HUES48 (cell line): ENCODE measurements around the gene PXMP4.

Experiments used
- H3K27ac ChIP-seq: one replicate; pipeline ENCODE4 v1.7.0; 2013; ENCODE audit warnings: low read depth, low read length, inconsistent platforms
- H3K27me3 ChIP-seq: 2 replicates; pipeline ENCODE4 v1.6.1; 2013; ENCODE audit warnings: mild to moderate bottlenecking, low read length; ENCODE audit not compliant: control insufficient read depth, insufficient read depth
- H3K36me3 ChIP-seq: 2 replicates; pipeline ENCODE4 v1.6.1; 2013; ENCODE audit warnings: low read length; ENCODE audit not compliant: control insufficient read depth, insufficient read depth
- H3K4me1 ChIP-seq: 2 replicates; pipeline ENCODE4 v1.6.1; 2013; ENCODE audit warnings: mild to moderate bottlenecking, low read length; ENCODE audit not compliant: control insufficient read depth, insufficient read depth
- H3K4me3 ChIP-seq: 2 replicates; pipeline ENCODE4 v1.5.1; 2013; ENCODE audit warnings: mild to moderate bottlenecking, low read depth, low read length
- H3K9ac ChIP-seq: 2 replicates; pipeline ENCODE4 v1.6.1; 2013; ENCODE audit warnings: mild to moderate bottlenecking, low read depth, low read length, moderate library complexity
- H3K9me3 ChIP-seq: 2 replicates; pipeline ENCODE4 v1.6.1; 2013; ENCODE audit warnings: low read length; ENCODE audit not compliant: control insufficient read depth, insufficient read depth

PXMP4 gene

GRCh38 chr20:33731693-33732165 is 11.6 kb upstream of the PXMP4 start, which contains the start of gene ZNF341:
ZNF341 (plus strand) TSS chr20:33731996; CDS start chr20:33732022, 26 bp downstream.
- Histone ChIP-seq H3K9me3 (peaks cover 2% of the 10 kb centered on the region; the same call in 1 of the 2 replicates), H3K4me3 (peak within 1 kb of the TSS; percentile 78)

GRCh38 chr20:33730946-33731692 is 11.0 kb upstream of the PXMP4 start:
- H3K4me1 ChIP-seq, result peaks cover 11% of the 10 kb centered on the region
- H3K27me3 ChIP-seq, result no peaks in the 10 kb centered on the region
- no peaks in the 10 kb centered on the region for H3K36me3 ChIP-seq
- H3K4me3 ChIP-seq, result peak overlapping the region; percentile 62
- H3K27ac ChIP-seq, result no peak overlapping the region
- no peak overlapping the region for H3K9ac ChIP-seq
- H3K9me3 ChIP-seq, result no peaks in the 10 kb centered on the region

More at GRCh38 chr20:33731693-33732165, 11.6 kb upstream of the PXMP4 start, which contains the start of gene ZNF341:
- Histone ChIP-seq H3K27ac (peak within 1 kb of the TSS; percentile 82), H3K36me3 (no peaks in the 10 kb centered on the region), H3K4me1 (peaks cover 11% of the 10 kb centered on the region), H3K27me3 (no peaks in the 10 kb centered on the region), H3K9ac (peak within 1 kb of the TSS; percentile 49)

GRCh38 chr20:33729101-33729500 is 9.0 kb upstream of the PXMP4 start:
- no peaks in the 10 kb centered on the region for H3K9me3 ChIP-seq
- no peaks in the 10 kb centered on the region for H3K36me3 ChIP-seq
- H3K4me3 ChIP-seq, result no peak overlapping the region
- no peak overlapping the region for H3K9ac ChIP-seq
- H3K27ac ChIP-seq, result no peak overlapping the region
- no peaks in the 10 kb centered on the region for H3K27me3 ChIP-seq
- peaks cover 10% of the 10 kb centered on the region for H3K4me1 ChIP-seq

GRCh38 chr20:33728463-33728862 is 8.4 kb upstream of the PXMP4 start:
- Histone ChIP-seq H3K9ac (no peak overlapping the region), H3K4me1 (peaks cover 4% of the 10 kb centered on the region), H3K36me3 (no peaks in the 10 kb centered on the region), H3K27me3 (no peaks in the 10 kb centered on the region), H3K9me3 (no peaks in the 10 kb centered on the region), H3K27ac (no peak overlapping the region), H3K4me3 (no peak overlapping the region)

GRCh38 chr20:33727806-33728205 is 7.7 kb upstream of the PXMP4 start:
- H3K4me1 ChIP-seq, result peaks cover 3% of the 10 kb centered on the region
- no peak overlapping the region for H3K9ac ChIP-seq
- no peaks in the 10 kb centered on the region for H3K36me3 ChIP-seq
- H3K9me3 ChIP-seq, result no peaks in the 10 kb centered on the region
- no peak overlapping the region for H3K27ac ChIP-seq
- no peaks in the 10 kb centered on the region for H3K27me3 ChIP-seq
- H3K4me3 ChIP-seq, result no peak overlapping the region

DNA sequence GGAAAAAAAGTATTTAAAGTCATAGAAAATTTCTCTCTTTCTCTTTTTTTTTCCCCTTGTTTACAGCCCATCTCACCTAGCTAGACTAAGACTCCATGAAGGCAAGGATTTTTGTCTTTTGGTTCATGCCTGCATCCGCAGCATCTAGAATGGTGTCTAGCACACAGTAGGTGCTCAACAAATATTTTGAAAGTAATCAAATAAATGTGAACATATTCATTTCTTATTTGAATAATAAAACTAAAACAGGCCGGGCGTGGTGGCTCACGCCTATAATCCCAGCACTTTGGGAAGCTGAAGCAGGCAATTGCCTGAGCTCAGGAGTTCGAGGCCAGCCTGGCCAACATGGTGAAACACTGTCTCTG is 7.0 kb upstream of the PXMP4 start:
- Histone ChIP-seq H3K9me3 (no peaks in the 10 kb centered on the region), H3K9ac (no peak overlapping the region), H3K4me1 (no peaks in the 10 kb centered on the region), H3K27me3 (no peaks in the 10 kb centered on the region), H3K36me3 (no peaks in the 10 kb centered on the region), H3K27ac (no peak overlapping the region), H3K4me3 (no peak overlapping the region)

GRCh38 chr20:33725607-33726264 is 5.6 kb upstream of the PXMP4 start:
- Histone ChIP-seq H3K4me1 (no peaks in the 10 kb centered on the region), H3K27ac (no peak overlapping the region), H3K9ac (no peak overlapping the region), H3K36me3 (no peaks in the 10 kb centered on the region), H3K9me3 (no peaks in the 10 kb centered on the region), H3K27me3 (no peaks in the 10 kb centered on the region), H3K4me3 (no peak overlapping the region)

- H3K4me3 ChIP-seq, result no peak overlapping the region
- no peak overlapping the region for H3K9ac ChIP-seq
- no peaks in the 10 kb centered on the region for H3K4me1 ChIP-seq
- H3K36me3 ChIP-seq, result no peaks in the 10 kb centered on the region
- no peaks in the 10 kb centered on the region for H3K27me3 ChIP-seq
- no peak overlapping the region for H3K27ac ChIP-seq
- no peaks in the 10 kb centered on the region for H3K9me3 ChIP-seq
Measured at GRCh38 chr20:33724439-33725094, 4.5 kb upstream of the PXMP4 start.

DNA sequence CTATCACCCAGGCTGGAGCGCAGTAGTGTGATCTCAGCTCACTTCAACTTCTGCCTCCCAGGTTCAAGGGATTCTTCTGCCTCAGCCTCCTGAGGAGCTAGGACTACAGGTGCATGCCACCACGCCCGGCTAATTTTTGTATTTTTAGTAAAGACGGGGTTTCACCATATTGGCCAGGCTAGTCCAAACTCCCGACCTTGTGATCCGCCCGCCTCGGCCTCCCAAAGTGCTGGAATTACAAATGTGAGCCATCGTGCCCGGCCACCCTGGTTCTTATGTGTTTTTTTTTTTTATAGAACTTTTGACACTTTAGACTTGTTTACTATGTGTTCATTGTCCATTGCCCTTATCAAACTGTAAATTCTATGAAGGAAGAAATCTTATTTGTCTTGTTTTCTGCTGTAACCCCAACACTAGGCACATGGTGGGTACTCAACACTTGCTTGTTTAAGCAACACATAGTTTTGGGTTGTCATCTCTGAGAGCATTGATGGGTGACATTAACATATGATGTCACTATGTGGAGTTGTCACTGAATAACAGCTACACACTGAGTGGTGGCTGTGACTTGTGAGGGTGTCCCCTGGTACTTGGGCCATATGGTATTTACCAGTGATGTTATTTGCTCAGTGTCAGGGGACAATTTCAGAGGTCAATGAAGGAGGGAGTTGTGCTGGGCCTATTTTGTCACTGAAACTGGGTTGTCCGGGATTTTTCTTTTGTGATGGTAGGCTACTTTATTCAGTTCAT is 1.5 kb upstream of the PXMP4 start:
- no peaks in the 10 kb centered on the region for H3K27me3 ChIP-seq
- H3K27ac ChIP-seq, result no peak overlapping the region
- no peak overlapping the region for H3K4me3 ChIP-seq
- no peaks in the 10 kb centered on the region for H3K4me1 ChIP-seq
- no peak overlapping the region for H3K9ac ChIP-seq
- H3K36me3 ChIP-seq, result no peaks in the 10 kb centered on the region
- no peaks in the 10 kb centered on the region for H3K9me3 ChIP-seq

- H3K27me3 ChIP-seq, result no peaks in the 10 kb centered on the region
- no peaks in the 10 kb centered on the region for H3K9me3 ChIP-seq
- no peaks in the 10 kb centered on the region for H3K4me1 ChIP-seq
- H3K4me3 ChIP-seq, result peak overlapping the region; percentile 79
- H3K27ac ChIP-seq, result no peak overlapping the region
- H3K36me3 ChIP-seq, result no peaks in the 10 kb centered on the region
- H3K9ac ChIP-seq, result no peak overlapping the region
Measured at GRCh38 chr20:33719277-33719988, 677 bp downstream of the PXMP4 start.
